DND-41 (cell line): ENCODE data around the gene PTS.

ENCODE experiments used
- ATAC-seq: fragments of 200-7000 bp; cut with Tn5 transposase; 3 replicates; pipeline ENCODE4 v1.9.1; 2021; ENCODE audit warnings: low read depth; ENCODE audit not compliant: insufficient read depth
- DNase-seq: peaks from one replicate; pipeline ENCODE4 v3.0.0-alpha.2; 2020
- H2AFZ ChIP-seq: 2 replicates; pipeline ENCODE4 v1.6.0; 2012; ENCODE audit warnings: low read depth, low read length
- H3K27ac ChIP-seq: 2 replicates; pipeline ENCODE4 v1.5.1; 2012; ENCODE audit warnings: low read length, inconsistent platforms
- H3K27me3 ChIP-seq: fragments of 200-600 bp; sonication (generic); 2 replicates; pipeline ENCODE4 v1.6.0; 2012; ENCODE audit warnings: low read length, mild to moderate bottlenecking, inconsistent platforms; ENCODE audit not compliant: insufficient read depth, poor library complexity
- H3K36me3 ChIP-seq: 2 replicates; pipeline ENCODE4 v1.5.1; 2012; ENCODE audit warnings: low read length, inconsistent platforms; ENCODE audit not compliant: insufficient read depth
- H3K4me1 ChIP-seq: 2 replicates; pipeline ENCODE4 v1.5.1; 2012; ENCODE audit warnings: mild to moderate bottlenecking, low read length; ENCODE audit not compliant: insufficient read depth
- H3K4me2 ChIP-seq: 2 replicates; pipeline ENCODE4 v1.6.0; 2012; ENCODE audit warnings: mild to moderate bottlenecking, moderate library complexity, low read length, inconsistent platforms; ENCODE audit not compliant: insufficient read depth
- H3K4me3 ChIP-seq, 2 experiments: fragments of 200-600 bp in 1 of 2; shearing (Covaris generic) in 1 of 2; 2 replicates each; pipeline ENCODE4 v1.5.1; 2012 to 2016; ENCODE audit warnings: inconsistent platforms in 2 of 2, low read length in 2 of 2, mild to moderate bottlenecking in 2 of 2, low read depth in 1 of 2, moderate library complexity in 1 of 2
- H3K79me2 ChIP-seq: 2 replicates; pipeline ENCODE4 v1.6.0; 2012; ENCODE audit warnings: low read length, inconsistent platforms; ENCODE audit not compliant: insufficient read depth
- H3K9ac ChIP-seq: 2 replicates; pipeline ENCODE4 v1.6.0; 2012; ENCODE audit warnings: low read depth, mild to moderate bottlenecking, inconsistent platforms, low read length, moderate library complexity
- H3K9me3 ChIP-seq: 2 replicates; pipeline ENCODE4 v1.5.1; 2012; ENCODE audit warnings: low read length, moderate library complexity, mild to moderate bottlenecking, inconsistent platforms; ENCODE audit not compliant: insufficient read depth, severe bottlenecking
- H4K20me1 ChIP-seq: 2 replicates; pipeline ENCODE4 v1.6.0; 2012; ENCODE audit warnings: low read length; ENCODE audit not compliant: insufficient read depth
- EZH2 ChIP-seq: IDR thresholded peaks from 3 replicates; pipeline ENCODE4 v1.6.1; 2012; ENCODE audit warnings: borderline replicate concordance, low read depth, mild to moderate bottlenecking, moderate library complexity, low read length, inconsistent platforms; ENCODE audit not compliant: severe bottlenecking
- TF ChIP-seq, protein P1 (sequence below): IDR thresholded peaks from 2 replicates; pipeline ENCODE4 v1.5.1; 2012; ENCODE audit warnings: borderline replicate concordance, low read length, moderate library complexity, mild to moderate bottlenecking; ENCODE audit not compliant: poor library complexity, severe bottlenecking; ENCODE audit errors: extremely low read depth

Gene PTS

DNA sequence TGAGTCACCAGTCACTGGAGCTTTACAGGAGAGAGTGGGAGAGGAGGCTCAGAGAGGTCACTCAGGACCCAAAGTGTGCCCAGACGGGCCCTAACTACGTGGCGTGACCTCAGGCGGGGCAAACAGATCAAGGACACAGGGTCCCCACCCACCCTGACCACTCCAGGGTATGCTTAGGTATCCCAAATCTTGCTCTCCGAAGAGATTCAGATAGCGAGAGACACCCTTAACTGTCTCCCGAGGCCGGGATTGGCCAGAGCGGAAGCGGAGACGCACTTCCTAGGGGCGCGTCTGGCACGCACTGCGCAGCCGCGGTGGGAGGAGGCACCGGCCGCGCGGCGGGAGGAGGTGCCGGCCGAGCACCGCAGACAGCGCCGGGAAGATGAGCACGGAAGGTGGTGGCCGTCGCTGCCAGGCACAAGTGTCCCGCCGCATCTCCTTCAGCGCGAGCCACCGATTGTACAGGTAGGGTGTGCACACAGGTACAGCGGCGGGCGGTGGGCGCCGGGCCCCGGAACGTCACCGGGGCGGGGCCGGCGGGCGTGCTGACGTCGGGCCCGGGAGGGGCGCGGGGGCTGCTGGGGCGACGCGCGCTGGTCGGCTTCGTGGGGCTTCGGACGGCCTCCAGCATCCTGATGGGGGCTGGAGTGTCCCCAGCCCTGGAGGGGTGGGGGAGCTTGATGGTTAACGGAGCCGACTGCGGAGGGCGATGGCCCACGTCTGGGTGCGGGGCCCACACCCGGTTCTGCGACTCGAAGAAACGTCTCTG lies at the start of gene PTS:
TSS of gene PTS (plus strand) at position 367 of the 769 bp plus-strand sequence. CDS start at position 383, 16 bp downstream.
- H3K9me3 ChIP-seq: no peaks in the 10 kb centered on the region
- H3K4me2 ChIP-seq: peak within 1 kb of the TSS; percentile 87
- no peaks in the 10 kb centered on the region for H4K20me1 ChIP-seq
- peaks cover 23% of the 10 kb centered on the region for H3K4me1 ChIP-seq
- H3K79me2 ChIP-seq: peaks cover 44% of the 10 kb centered on the region
- no peaks in the 10 kb centered on the region for H3K27me3 ChIP-seq
- H3K27ac ChIP-seq: peak within 1 kb of the TSS; percentile 97
- H2AFZ ChIP-seq: peak within 1 kb of the TSS; percentile 99
- TF ChIP-seq EZH2: no peak
- TF ChIP-seq, protein P1, sequence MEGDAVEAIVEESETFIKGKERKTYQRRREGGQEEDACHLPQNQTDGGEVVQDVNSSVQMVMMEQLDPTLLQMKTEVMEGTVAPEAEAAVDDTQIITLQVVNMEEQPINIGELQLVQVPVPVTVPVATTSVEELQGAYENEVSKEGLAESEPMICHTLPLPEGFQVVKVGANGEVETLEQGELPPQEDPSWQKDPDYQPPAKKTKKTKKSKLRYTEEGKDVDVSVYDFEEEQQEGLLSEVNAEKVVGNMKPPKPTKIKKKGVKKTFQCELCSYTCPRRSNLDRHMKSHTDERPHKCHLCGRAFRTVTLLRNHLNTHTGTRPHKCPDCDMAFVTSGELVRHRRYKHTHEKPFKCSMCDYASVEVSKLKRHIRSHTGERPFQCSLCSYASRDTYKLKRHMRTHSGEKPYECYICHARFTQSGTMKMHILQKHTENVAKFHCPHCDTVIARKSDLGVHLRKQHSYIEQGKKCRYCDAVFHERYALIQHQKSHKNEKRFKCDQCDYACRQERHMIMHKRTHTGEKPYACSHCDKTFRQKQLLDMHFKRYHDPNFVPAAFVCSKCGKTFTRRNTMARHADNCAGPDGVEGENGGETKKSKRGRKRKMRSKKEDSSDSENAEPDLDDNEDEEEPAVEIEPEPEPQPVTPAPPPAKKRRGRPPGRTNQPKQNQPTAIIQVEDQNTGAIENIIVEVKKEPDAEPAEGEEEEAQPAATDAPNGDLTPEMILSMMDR: no peak
- H3K9ac ChIP-seq: peak within 1 kb of the TSS; percentile 88
- DNase-seq (peak; percentile 86), ATAC-seq (peak; percentile 96)
- peak within 1 kb of the TSS; percentile 81 to 89 for H3K4me3 ChIP-seq
- H3K36me3 ChIP-seq: peaks cover 25% of the 10 kb centered on the region

DNA sequence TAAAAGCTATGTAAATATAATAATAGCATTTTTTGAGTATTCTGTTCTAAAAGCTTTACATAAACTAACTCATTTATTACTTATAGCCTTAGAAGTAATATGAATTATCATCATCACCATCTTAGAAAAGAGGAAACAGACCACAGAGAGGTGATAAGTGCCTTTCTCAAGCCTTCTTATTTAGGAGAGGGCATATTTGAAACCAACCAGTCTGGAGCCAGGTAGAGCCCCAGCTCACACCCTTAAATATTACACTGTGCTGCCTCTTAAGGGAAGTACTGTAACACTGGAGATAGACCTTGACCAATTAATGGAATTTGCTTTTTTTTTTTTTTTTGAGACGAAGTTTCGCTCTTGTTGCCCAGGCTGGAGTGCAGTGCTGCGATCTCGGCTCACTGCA lies 48.6 kb upstream of the PTS start:
- Histone ChIP-seq H3K4me1 (no peaks in the 10 kb centered on the region), H3K27me3 (no peaks in the 10 kb centered on the region), H3K27ac (no peak overlapping the region), H4K20me1 (no peaks in the 10 kb centered on the region), H3K4me3 (no peak overlapping the region), H3K36me3 (no peaks in the 10 kb centered on the region), H2AFZ (no peak overlapping the region), H3K9me3 (no peaks in the 10 kb centered on the region), H3K4me2 (no peak overlapping the region), H3K9ac (no peak overlapping the region), H3K79me2 (no peaks in the 10 kb centered on the region)
- ATAC-seq (no peak), DNase-seq (no peak)
- no peak for TF ChIP-seq EZH2
- TF ChIP-seq, protein P1: no peak

DNA sequence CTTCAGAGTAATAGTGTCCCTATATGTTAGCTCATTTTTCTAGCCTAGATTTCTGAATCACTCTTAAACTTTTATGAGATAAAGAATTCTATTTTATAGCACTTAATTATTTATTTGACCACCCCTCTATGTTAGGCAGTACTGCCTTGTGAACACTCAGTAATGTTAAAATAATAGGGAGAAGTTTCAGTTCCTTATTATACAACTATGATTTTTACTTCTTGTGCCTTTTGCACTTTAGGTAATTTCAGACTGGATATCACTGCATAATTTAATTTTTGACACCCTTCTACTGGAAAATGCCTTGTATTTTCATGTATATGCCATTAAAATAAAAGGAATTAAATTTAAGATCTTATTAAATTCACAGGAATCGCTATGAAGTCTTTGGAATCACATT lies 47.8 kb upstream of the PTS start:
- Histone ChIP-seq H3K4me3 (no peak overlapping the region), H3K27me3 (no peaks in the 10 kb centered on the region), H3K27ac (no peak overlapping the region), H3K9ac (no peak overlapping the region), H3K4me2 (no peak overlapping the region), H4K20me1 (no peaks in the 10 kb centered on the region), H3K9me3 (no peaks in the 10 kb centered on the region), H3K4me1 (no peaks in the 10 kb centered on the region), H2AFZ (no peak overlapping the region), H3K79me2 (no peaks in the 10 kb centered on the region), H3K36me3 (no peaks in the 10 kb centered on the region)
- no peak for ATAC-seq
- TF ChIP-seq, protein P1: no peak
- no peak for DNase-seq
